ENCODE data around the gene CTBP2. TPM values are rescaled to one million over a fixed set of nuclear protein-coding genes. Genes with fewer than 3 reads are reported as not detected.

Gene CTBP2
- total and polyA plus RNA-seq, 10 donors, result 6.7 to 74.4 (median 40.1) TPM

DNA sequence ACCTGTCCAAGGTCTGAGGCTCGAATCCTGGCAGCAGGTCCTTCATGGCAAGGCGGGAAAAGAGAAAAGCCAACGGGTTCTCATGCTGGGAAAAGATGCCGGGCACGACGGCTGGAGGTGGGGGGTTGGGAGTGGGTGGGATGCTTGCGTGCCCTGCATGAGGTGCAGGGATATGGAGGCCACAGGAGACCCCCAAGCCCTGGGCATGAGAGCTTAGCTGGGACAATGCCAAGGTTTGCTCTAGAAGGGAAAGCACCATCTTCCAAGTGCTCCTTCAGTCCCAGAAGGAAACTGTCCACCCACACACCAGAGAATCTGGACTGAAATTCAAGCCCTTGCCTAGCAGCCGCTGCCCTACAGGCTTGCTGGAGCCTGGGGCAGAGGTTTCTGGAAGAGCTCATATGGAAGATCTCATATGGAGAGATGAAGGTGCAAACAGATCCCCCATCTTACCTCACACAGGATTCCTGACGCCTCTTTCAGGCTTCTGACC is 154.1 kb downstream of the CTBP2 start:
- intact Hi-C loops (cut with DNase I; ENCODE audit: low total_unique reads), result no loop called here
- H3K27ac ChIP-seq, result no peak overlapping the region

DNA sequence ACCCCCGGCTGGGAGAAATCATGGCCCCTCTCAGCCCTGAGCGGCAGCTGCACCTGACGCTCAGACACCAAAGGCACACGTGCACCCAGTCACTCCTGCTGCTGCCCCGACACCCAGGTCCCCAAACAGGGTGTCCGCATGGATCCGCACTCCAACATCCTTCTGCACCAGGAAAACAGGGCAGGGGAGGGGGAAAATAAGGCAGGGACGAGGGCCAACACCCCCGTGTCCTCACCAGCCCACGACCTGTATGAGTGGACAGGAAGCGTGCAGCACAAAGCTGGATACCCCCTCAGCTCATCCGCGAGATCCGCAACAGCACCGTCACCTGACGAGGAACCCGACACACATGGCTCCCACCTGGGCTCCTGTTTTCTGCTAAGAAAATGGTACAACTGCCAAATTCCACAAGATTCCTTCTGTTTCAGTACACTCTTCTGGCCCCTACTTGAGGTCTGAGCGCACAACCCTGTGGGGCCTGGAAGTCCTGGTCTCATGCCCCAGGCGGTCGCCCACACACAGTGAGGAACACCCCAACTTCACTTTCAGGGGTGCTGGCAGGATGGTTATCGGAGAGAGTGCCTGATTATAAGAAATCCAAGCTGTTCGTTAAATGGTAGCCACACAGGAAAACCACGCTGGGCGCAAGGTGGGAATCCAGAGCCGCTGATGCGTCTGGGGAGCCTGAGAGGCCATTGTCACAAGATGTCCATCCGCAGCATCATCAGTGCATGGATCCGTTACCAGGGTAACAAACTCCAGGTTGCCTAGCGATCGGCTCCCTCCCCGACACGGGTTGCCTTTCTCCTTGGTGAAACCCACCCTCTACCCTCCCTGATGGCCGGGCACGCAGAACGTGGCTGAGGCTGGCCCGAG is 154.8 kb downstream of the CTBP2 start:
- Histone ChIP-seq H3K9me3 (no peaks in the 10 kb centered on the region), H3K27me3 (replicated peaks in 1 of 7) (no peaks in the 10 kb centered on the region), H3K4me3 (no peak overlapping the region), H3K4me1 (peaks cover 5 to 74% (median 38%) of the 10 kb centered on the region in 6 donors), H3K36me3 (peaks cover 0 to 61% (median 11%) of the 10 kb centered on the region in 6 donors), H3K27ac (no peak overlapping the region)
- peak; percentile 56 for DNase-seq
- 88 to 94% (median 92%) methylated on average over 19 to 36 of the region's 36 CpGs for WGBS, 5 donors
- TF ChIP-seq, protein P1, sequence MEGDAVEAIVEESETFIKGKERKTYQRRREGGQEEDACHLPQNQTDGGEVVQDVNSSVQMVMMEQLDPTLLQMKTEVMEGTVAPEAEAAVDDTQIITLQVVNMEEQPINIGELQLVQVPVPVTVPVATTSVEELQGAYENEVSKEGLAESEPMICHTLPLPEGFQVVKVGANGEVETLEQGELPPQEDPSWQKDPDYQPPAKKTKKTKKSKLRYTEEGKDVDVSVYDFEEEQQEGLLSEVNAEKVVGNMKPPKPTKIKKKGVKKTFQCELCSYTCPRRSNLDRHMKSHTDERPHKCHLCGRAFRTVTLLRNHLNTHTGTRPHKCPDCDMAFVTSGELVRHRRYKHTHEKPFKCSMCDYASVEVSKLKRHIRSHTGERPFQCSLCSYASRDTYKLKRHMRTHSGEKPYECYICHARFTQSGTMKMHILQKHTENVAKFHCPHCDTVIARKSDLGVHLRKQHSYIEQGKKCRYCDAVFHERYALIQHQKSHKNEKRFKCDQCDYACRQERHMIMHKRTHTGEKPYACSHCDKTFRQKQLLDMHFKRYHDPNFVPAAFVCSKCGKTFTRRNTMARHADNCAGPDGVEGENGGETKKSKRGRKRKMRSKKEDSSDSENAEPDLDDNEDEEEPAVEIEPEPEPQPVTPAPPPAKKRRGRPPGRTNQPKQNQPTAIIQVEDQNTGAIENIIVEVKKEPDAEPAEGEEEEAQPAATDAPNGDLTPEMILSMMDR (IDR thresholded peaks at IDR 0.05 in 8 of 11, conservative IDR thresholded peaks at IDR 0.05 in 3 of 11), result no peak
- TF ChIP-seq POLR2A (IDR thresholded peaks at IDR 0.05), result no peak
- no peak for TF ChIP-seq POLR2AphosphoS5 (IDR thresholded peaks at IDR 0.05)
- intact Hi-C loops (cut with DNase I; ENCODE audit: low total_unique reads), result no loop called here

More for the DNA sequence above, 154.1 kb downstream of the CTBP2 start:
- TF ChIP-seq, protein P1 (IDR thresholded peaks at IDR 0.05 in 8 of 11, conservative IDR thresholded peaks at IDR 0.05 in 3 of 11), result no peak
- TF ChIP-seq POLR2A (IDR thresholded peaks at IDR 0.05) (no peak), POLR2AphosphoS5 (IDR thresholded peaks at IDR 0.05) (no peak)
- Histone ChIP-seq H3K4me1 (peaks cover 5 to 68% (median 35%) of the 10 kb centered on the region in 6 donors), H3K27me3 (replicated peaks in 1 of 7) (no peaks in the 10 kb centered on the region), H3K9me3 (no peaks in the 10 kb centered on the region), H3K36me3 (peaks cover 0 to 57% (median 11%) of the 10 kb centered on the region in 6 donors), H3K4me3 (no peak overlapping the region)
- WGBS, 5 donors, result 85 to 94% (median 88%) methylated on average over 9 of the region's 9 CpGs
- DNase-seq, result no peak

DNA sequence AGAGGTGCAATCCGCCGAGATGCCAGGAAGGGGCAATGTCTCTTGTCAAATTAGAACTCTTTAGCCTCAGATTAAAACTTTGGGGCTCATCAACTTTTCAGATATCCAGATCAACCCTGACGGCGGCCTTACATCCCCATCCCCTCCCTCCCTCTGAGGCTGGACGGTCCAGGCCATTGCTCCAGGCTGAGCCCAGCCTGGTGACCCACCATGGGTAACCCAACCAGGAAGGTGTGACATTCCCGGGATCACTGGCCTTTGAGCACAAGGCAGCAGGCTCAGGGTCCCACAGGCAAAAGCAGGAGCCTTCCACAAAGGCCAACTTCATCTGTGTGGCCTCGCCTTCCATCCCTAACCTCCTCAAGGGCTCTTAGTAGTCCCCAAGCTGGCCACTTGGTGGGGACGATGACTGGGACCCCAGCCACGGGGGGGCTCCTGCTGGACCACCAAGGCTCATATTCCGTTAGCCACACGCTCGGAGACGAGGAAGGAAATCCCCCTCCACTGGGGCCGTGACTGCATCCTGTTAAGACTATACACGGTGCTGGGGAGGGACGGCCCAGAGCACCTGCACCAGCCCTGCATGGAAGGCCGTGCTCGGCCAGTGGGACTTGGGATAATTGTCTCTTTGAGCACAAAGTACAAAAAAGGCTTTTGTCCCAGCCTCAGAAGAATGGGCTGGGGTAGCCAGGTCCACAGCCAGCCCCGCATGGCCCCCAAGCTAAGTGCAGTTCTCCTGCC is 155.6 kb downstream of the CTBP2 start:
- Histone ChIP-seq H3K4me1 (peaks cover 5 to 83% (median 42%) of the 10 kb centered on the region in 6 donors), H3K27ac (no peak overlapping the region), H3K4me3 (no peak overlapping the region), H3K9me3 (no peaks in the 10 kb centered on the region), H3K27me3 (replicated peaks in 1 of 7) (no peaks in the 10 kb centered on the region), H3K36me3 (peaks cover 0 to 69% (median 15%) of the 10 kb centered on the region in 6 donors)
- peak; percentile 54 for DNase-seq
- intact Hi-C loops (cut with DNase I; ENCODE audit: low total_unique reads), result no loop called here
- TF ChIP-seq, protein P1 (IDR thresholded peaks at IDR 0.05 in 8 of 11, conservative IDR thresholded peaks at IDR 0.05 in 3 of 11), result no peak
- TF ChIP-seq POLR2AphosphoS5 (IDR thresholded peaks at IDR 0.05) (no peak), POLR2A (IDR thresholded peaks at IDR 0.05) (no peak)
- WGBS, 5 donors, result 67 to 79% (median 68%) methylated on average over 14 to 19 of the region's 19 CpGs

Measured in spleen (tissue), 11 donors.